Ovary (tissue), 3 donors: ENCODE measurements around the gene SLC22A3.

Source experiments
- POLR2A ChIP-seq: fragments of 450-650 bp; IDR thresholded peaks from one replicate; pipeline ENCODE4 v1.6.1; 2017; ENCODE audit warnings: antibody characterized with exemption, mild to moderate bottlenecking, moderate library complexity
- TF ChIP-seq, protein P1 (sequence below), 3 donors: fragments of 450-650 bp in 2 of 3; fragments of 200-600 bp in 1 of 3; IDR thresholded peaks; one replicate each; pipeline versions ENCODE4 v1.5.1 to v1.8.0; 2016 to 2022; ENCODE audit warnings: antibody characterized with exemption in 3 of 3, mild to moderate bottlenecking in 1 of 3
- donor health status: DM: no; HTN: no; CAD: no.

DNA sequence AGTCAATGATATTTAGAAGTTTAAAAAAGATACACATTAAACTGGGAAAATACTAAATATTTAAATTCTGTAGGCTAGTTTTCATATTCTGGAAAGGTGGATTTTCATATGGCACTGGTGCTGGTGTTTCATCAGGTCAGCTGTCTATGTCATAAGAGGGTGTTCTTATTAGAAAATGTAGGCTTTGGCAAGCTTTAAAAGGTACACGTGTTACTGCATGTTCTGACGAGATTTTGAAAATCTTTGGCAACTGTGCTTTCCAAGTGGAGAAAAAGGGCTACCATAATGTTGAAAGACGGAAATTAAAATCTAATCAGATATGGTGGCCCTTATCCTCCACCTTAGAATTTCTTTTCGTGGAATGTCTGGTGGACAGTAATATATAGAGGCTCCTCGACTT, 30.0 kb downstream of the SLC22A3 start:
- TF ChIP-seq, protein P1, sequence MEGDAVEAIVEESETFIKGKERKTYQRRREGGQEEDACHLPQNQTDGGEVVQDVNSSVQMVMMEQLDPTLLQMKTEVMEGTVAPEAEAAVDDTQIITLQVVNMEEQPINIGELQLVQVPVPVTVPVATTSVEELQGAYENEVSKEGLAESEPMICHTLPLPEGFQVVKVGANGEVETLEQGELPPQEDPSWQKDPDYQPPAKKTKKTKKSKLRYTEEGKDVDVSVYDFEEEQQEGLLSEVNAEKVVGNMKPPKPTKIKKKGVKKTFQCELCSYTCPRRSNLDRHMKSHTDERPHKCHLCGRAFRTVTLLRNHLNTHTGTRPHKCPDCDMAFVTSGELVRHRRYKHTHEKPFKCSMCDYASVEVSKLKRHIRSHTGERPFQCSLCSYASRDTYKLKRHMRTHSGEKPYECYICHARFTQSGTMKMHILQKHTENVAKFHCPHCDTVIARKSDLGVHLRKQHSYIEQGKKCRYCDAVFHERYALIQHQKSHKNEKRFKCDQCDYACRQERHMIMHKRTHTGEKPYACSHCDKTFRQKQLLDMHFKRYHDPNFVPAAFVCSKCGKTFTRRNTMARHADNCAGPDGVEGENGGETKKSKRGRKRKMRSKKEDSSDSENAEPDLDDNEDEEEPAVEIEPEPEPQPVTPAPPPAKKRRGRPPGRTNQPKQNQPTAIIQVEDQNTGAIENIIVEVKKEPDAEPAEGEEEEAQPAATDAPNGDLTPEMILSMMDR (IDR thresholded peaks at IDR 0.05), result no peak
- TF ChIP-seq POLR2A, result no peak
